PC-3 (cell line): ENCODE measurements around the gene FCRLB.

Experiments used
- EZH2 ChIP-seq: fragments of 300-600 bp; sonication (generic); IDR thresholded peaks from one replicate; pipeline ENCODE4 v1.6.1; 2017; ENCODE audit warnings: antibody characterized with exemption, mild to moderate bottlenecking, low read length; ENCODE audit not compliant: unreplicated experiment
- EZH2phosphoT487 ChIP-seq: fragments of 300-600 bp; sonication (generic); IDR thresholded peaks from 2 replicates; pipeline ENCODE4 v1.6.1; 2018; ENCODE audit warnings: mild to moderate bottlenecking, antibody characterized with exemption, low read length, borderline replicate concordance
- TF ChIP-seq, protein P1 (sequence below): fragments of 300-600 bp; sonication (generic); conservative IDR thresholded peaks from 2 replicates; pipeline ENCODE4 v1.5.1; 2017; ENCODE audit warnings: antibody characterized with exemption, low read depth, mild to moderate bottlenecking, low read length

DNA sequence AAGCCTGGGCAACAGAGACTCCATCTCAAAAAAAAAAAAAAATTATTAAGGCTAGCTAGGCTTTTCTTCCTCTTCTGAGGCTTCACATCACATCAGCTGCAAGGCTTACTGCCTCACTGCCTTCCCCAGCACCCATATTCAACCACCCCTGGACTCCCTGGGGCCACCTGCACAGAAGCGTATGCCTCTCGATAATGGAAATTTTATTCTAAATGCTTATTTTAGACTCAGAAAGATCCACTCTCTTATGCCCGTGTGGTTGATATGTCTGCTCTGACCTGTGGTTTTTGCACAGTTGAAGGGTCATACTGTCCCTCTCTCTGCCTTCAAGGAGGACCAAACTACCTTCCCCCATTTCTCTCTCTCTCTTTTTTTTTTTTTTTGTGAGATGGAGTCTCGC is 15.8 kb upstream of the FCRLB start:
- TF ChIP-seq, protein P1, sequence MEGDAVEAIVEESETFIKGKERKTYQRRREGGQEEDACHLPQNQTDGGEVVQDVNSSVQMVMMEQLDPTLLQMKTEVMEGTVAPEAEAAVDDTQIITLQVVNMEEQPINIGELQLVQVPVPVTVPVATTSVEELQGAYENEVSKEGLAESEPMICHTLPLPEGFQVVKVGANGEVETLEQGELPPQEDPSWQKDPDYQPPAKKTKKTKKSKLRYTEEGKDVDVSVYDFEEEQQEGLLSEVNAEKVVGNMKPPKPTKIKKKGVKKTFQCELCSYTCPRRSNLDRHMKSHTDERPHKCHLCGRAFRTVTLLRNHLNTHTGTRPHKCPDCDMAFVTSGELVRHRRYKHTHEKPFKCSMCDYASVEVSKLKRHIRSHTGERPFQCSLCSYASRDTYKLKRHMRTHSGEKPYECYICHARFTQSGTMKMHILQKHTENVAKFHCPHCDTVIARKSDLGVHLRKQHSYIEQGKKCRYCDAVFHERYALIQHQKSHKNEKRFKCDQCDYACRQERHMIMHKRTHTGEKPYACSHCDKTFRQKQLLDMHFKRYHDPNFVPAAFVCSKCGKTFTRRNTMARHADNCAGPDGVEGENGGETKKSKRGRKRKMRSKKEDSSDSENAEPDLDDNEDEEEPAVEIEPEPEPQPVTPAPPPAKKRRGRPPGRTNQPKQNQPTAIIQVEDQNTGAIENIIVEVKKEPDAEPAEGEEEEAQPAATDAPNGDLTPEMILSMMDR, result no peak
- TF ChIP-seq EZH2, result no peak
- no peak for TF ChIP-seq EZH2phosphoT487
